Activated CD4-positive, alpha-beta T cell treated with anti-CD3 and anti-CD28 coated beads, Interleukin-2, Interleukin-6, amounts not matched to agents 100 ng/mL and 50 ng/mL, durations not matched to agents 16 hours and 8 hours (primary cell): ENCODE data around the gene FXYD6.

ENCODE experiments used
- DNase-seq: peaks from one replicate; pipeline ENCODE4 v3.0.0-alpha.2; 2020

Gene FXYD6

GRCh38 chr11:117789241-117789640 lies 87.2 kb downstream of the FXYD6 start:
- DNase-seq, result no peak
